ENCODE measurements around the gene GBA2.

GRCh38 chr9:35743880-35744518 lies 5.0 kb downstream of the GBA2 start:
- TF ChIP-seq CTCF (IDR thresholded peaks at IDR 0.05) (no peak), POLR2AphosphoS5 (IDR thresholded peaks at IDR 0.05) (no peak), POLR2A (IDR thresholded peaks at IDR 0.05) (no peak)

Data from prostate gland (tissue), 2 donors.